GM12873 (cell line): ENCODE results near the gene DCC.

Experiments used
- TF ChIP-seq, protein P1 (sequence below): IDR thresholded peaks from 2 replicates; pipeline ENCODE4 v1.5.1; 2012; ENCODE audit warnings: low read depth, mild to moderate bottlenecking, moderate library complexity, low read length, control low read depth; ENCODE audit not compliant: insufficient read depth; ENCODE audit errors: missing control alignments

Gene DCC

DNA sequence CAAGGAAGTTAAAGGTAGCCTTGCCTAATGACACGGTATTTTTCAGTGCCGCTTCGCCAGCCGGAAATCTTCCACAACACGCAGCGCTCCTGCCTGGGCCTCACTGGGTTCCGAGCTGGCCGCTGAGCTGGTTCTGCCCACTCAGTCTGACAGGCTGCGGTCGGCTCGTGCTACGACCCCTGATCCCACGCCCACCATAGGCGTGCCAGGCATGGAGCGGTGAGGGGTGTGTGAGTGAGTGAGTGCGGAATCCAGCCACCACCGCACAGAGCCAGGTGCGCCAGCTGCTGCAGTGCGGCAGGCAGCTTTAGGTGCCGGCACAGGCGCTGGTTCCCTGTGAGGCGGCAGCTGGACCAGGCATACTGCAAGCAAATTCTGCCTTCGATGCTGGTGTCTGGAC is 407.9 kb downstream of the DCC start:
- TF ChIP-seq, protein P1, sequence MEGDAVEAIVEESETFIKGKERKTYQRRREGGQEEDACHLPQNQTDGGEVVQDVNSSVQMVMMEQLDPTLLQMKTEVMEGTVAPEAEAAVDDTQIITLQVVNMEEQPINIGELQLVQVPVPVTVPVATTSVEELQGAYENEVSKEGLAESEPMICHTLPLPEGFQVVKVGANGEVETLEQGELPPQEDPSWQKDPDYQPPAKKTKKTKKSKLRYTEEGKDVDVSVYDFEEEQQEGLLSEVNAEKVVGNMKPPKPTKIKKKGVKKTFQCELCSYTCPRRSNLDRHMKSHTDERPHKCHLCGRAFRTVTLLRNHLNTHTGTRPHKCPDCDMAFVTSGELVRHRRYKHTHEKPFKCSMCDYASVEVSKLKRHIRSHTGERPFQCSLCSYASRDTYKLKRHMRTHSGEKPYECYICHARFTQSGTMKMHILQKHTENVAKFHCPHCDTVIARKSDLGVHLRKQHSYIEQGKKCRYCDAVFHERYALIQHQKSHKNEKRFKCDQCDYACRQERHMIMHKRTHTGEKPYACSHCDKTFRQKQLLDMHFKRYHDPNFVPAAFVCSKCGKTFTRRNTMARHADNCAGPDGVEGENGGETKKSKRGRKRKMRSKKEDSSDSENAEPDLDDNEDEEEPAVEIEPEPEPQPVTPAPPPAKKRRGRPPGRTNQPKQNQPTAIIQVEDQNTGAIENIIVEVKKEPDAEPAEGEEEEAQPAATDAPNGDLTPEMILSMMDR, result no peak

DNA sequence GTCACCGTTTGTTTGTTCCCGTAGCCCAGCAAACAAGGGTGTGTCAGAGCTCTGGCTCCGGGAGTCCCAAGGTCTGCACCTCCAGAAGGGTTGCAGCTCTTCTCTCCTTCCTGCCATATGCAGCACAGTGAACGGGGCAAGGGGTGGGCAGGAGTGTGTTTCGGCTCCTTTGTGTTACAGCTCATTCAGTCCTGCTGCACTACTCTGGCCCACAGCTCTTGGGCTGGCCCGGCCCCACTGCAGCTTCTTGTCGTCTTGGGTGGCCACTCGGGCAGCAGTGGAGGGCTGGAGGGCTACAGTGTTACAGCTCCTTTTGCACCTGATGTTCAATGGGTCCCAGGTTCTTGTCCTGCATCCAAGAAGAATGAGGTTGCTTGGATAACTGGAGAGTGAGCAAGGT is 408.3 kb downstream of the DCC start:
- TF ChIP-seq, protein P1, result no peak

DNA sequence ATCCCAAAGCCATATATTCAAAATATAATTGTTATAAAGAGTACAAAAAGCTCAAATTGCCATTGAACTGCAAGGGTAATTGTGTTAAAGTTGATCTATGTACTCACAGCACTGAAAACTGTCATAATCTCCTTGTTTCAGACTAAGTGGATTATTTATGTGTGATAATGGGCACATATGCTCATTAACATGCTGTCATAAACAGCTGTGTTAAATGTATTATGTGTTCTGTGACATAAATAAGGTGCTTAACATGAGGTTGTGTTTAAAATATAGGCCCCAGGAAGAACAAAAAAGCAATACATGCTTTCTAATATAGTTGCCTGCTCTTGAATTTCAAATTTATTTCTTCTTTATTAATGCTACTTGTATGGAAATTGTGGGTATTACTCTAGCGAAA is 409.5 kb downstream of the DCC start:
- TF ChIP-seq, protein P1, result no peak

DNA sequence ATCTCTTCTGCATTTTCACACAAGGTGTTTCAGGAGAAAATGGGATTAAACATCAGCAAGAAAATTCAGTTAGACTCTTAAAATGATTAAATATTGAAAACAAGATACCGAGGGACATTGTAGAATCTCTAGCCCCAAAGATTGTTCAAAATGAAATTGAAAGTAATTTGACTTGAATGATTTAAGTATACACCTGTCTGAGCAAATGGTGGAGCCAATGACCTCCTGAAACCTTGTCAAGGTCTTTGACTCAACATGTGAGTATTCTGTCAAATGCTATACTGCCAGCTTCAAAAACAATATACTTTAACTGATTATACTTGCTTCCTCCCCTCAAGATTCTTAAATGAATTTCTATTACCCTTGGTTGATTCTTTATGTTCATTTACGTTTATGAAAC is 411.0 kb downstream of the DCC start:
- TF ChIP-seq, protein P1, result no peak

DNA sequence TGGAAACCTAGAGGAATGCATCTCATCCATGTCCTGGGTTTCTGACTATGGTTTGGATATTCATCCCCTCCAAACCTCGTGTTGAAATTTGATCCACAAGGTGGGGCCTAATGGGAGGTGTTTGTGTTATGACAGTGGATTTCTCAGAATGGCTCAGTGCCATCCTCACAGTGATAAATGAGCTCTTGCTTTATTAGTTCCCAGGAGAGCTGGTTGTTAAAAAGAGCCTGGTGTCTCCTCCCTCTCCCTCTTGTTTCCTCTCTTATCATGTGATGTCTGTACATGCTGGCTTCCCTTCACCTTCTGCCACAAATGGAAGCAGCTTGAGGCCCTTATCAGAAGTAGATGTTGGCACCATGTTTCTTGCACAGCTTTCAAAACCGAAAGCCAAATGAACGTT is 424.3 kb downstream of the DCC start:
- TF ChIP-seq, protein P1, result no peak

DNA sequence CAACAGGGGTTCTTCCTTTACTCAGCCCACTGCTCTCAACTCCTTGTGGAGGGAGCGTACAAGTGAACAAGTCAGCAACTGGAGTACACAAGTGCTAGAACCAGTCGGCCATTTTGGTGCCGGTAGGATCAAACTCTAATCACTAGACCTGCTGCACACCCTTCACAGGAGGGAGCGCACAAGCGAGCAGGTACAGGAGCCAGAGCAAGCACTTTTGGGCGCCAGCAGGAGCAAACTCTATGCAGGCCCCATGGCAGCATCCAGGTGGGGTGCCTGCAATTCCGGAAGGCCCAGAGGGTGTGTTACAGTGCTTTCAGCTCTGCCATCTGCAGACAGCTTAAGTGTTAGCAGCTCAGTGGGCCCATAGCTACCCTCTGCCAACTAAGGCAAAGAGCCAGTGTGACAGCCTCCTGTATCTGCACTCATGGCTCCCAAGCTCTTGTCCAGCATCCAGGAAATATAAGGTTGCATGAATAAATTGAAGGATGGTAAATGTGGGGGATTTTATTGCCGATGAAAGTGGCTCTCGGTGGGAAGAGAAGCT is 426.1 kb downstream of the DCC start:
- TF ChIP-seq, protein P1, result no peak

DNA sequence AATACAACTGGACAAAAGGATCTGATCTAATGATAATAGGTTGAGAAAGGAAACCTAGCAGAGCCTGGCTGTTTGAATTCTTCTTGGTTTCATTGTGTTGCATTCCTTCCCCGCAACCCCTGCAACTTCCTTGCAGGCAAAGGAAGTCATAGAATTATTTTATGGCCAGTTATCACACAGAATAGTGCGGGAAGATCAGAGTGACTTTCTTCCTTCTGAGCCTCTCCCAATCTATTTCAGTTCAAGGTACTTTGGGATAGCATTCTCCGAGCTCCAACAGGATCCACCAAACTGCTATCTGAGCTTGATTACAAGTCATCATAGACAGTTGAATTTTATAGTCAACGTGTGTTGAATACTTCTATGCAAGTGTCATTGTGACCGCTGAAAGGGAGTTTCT is 441.1 kb downstream of the DCC start:
- TF ChIP-seq, protein P1, result no peak
